Measurements from ENCODE around the gene ATL3. TPM values are rescaled to one million over a fixed set of nuclear protein-coding genes. Genes with fewer than 3 reads are reported as not detected.

ATL3 gene
- total RNA-seq, 2 experiments from 2014 or later = 23.2 to 37.9 TPM

DNA sequence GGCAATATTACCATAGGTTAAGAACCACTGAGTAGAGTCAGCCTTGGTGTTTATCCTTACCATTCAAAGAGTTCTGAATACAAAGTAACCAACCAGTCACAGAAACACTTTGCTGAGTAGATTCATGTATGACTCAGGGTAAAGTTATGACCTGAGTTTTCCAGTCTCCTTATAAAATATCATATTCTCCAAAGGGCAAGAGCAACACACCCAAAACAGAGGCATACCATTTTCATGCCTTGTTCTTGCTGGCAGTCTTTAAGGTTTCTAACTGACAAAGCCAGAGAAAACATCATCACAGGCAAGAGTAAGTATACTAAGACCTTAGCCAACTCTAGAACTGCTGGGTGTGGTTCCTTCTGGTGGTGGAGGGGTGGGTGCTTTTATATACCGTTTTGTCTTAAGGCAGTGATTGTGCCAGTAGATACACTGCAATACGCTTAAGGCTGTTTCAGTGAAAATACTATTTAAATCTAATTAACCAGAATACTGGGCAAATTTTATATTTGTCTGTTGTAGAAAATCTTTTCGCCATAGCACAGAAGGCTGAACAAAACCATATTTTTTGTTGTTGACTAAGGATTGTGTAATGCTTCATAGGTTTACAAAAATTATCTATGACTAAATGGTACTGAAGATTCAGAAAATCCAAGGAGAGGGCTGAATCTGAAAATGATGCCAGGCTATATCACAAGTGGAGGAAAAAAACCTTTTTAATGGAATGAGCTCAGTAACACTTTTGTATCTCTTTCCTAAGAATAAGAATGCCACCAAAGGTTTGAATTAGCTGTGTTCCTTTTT is 3.0 kb downstream of the ATL3 start:
- Histone ChIP-seq H3K4me3 (ENCODE audit: low read depth, low read length, poor library complexity, severe bottlenecking) (no peak overlapping the region), H3K79me2 (ENCODE audit: insufficient read depth, low read depth, low read length) (peaks cover 80% of the 10 kb centered on the region), H2AFZ (ENCODE audit: low read length) (no peak overlapping the region), H3K27ac (ENCODE audit: low read depth, low read length, poor library complexity, severe bottlenecking) (no peak overlapping the region), H3K36me3 (ENCODE audit: insufficient read depth, low read length) (peaks cover 28% of the 10 kb centered on the region), H3K9me3 (ENCODE audit: low read length) (no peaks in the 10 kb centered on the region), H3K4me2 (ENCODE audit: low read length) (peak overlapping the region; percentile 25; the same call in 1 of the 2 replicates), H3K4me1 (ENCODE audit: insufficient read depth, low read length, poor library complexity, severe bottlenecking) (peaks cover 27% of the 10 kb centered on the region), H4K20me1 (ENCODE audit: insufficient read depth, low read length) (peaks cover 11% of the 10 kb centered on the region; the same call in 1 of the 2 replicates), H3K9me2 (ENCODE audit: insufficient read depth, low read length) (no peaks in the 10 kb centered on the region)
- ChIA-PET CTCF (ENCODE audit: unreplicated experiment) (no interaction called here), POLR2A (interaction anchor here (0.6 to 1.2 kb wide), 6 partner anchors 13 to 268 kb away, joined by 3 to 8 read pairs (median 5); no protein-coding TSS in a partner anchor)
- DNase-seq (ENCODE audit: low spot score) = no peak
- BruUV-seq (replicated peaks) = TSS peak; percentile 17
- TF ChIP-seq EZH2phosphoT487 (IDR thresholded peaks at IDR 0.05; ENCODE audit: borderline replicate concordance, low read depth, low read length) = no peak
- TF ChIP-seq, protein P1, sequence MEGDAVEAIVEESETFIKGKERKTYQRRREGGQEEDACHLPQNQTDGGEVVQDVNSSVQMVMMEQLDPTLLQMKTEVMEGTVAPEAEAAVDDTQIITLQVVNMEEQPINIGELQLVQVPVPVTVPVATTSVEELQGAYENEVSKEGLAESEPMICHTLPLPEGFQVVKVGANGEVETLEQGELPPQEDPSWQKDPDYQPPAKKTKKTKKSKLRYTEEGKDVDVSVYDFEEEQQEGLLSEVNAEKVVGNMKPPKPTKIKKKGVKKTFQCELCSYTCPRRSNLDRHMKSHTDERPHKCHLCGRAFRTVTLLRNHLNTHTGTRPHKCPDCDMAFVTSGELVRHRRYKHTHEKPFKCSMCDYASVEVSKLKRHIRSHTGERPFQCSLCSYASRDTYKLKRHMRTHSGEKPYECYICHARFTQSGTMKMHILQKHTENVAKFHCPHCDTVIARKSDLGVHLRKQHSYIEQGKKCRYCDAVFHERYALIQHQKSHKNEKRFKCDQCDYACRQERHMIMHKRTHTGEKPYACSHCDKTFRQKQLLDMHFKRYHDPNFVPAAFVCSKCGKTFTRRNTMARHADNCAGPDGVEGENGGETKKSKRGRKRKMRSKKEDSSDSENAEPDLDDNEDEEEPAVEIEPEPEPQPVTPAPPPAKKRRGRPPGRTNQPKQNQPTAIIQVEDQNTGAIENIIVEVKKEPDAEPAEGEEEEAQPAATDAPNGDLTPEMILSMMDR (conservative IDR thresholded peaks at IDR 0.05; ENCODE audit: low read length) = no peak
- intact Hi-C loops (cut with micrococcal nuclease; ENCODE audit: unreplicated experiment) = no loop called here

DNA sequence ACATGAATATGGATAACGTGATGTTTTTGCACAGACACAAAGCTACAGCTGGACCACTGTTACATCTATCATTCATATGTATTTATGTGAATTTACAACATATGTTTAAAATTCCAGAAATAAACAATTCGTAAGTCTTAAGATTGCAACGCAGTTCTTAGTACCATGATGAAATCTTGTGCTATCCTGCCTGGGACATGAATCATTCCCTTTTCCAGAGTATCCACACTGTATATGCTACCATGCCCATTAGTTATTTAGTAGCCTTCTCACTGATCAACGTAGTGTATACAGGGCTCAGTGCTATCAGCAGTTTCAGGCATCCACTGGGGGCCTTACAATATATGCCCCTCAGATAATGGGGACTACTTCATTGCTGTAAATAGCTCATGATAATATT is 4.3 kb downstream of the ATL3 start:
- Histone ChIP-seq H3K79me2 (ENCODE audit: insufficient read depth, low read depth, low read length) (peaks cover 93% of the 10 kb centered on the region), H3K4me3 (ENCODE audit: low read depth, low read length, poor library complexity, severe bottlenecking) (no peak overlapping the region), H3K4me1 (ENCODE audit: insufficient read depth, low read length, poor library complexity, severe bottlenecking) (peaks cover 23% of the 10 kb centered on the region), H3K36me3 (ENCODE audit: insufficient read depth, low read length) (peaks cover 28% of the 10 kb centered on the region), H3K4me2 (ENCODE audit: low read length) (no peak overlapping the region), H2AFZ (ENCODE audit: low read length) (no peak overlapping the region), H3K9me3 (ENCODE audit: low read length) (no peaks in the 10 kb centered on the region), H3K9me2 (ENCODE audit: insufficient read depth, low read length) (no peaks in the 10 kb centered on the region), H3K27ac (ENCODE audit: low read depth, low read length, poor library complexity, severe bottlenecking) (no peak overlapping the region), H4K20me1 (ENCODE audit: insufficient read depth, low read length) (peaks cover 11% of the 10 kb centered on the region; the same call in 1 of the 2 replicates)
- CTCF ChIA-PET (ENCODE audit: unreplicated experiment) = no interaction called here
- intact Hi-C loops (cut with micrococcal nuclease; ENCODE audit: unreplicated experiment) = no loop called here
- no peak for TF ChIP-seq EZH2phosphoT487 (IDR thresholded peaks at IDR 0.05; ENCODE audit: borderline replicate concordance, low read depth, low read length)
- TF ChIP-seq, protein P1 (conservative IDR thresholded peaks at IDR 0.05; ENCODE audit: low read length) = no peak
- DNase-seq (ENCODE audit: low spot score) = no peak
- no TSS peak for BruUV-seq (replicated peaks)
- POLR2A ChIA-PET = interaction anchor here (0.7 kb wide), 1 partner anchor 10 kb away, joined by 3 read pairs; no protein-coding TSS in a partner anchor

DNA sequence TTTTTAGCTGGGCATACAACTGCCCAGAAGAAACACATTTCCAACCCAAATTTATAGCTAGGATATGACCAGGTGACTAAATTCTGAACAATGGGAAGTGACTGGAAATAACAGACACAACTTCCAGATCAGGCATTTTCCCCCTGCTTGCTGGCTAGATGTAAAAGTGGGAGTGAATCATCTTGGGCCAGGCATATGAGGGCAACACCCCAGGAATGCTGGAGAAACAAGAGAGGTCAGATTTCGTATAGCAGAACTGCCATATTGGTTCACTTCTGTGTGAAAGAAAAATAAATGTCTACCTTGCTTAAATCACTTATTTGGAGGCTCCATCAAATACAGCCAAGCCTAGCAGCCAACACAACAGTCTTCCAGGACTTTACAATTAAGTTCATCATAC is 7.4 kb downstream of the ATL3 start:
- BruUV-seq (replicated peaks) = no TSS peak
- H3K4me1 ChIP-seq (ENCODE audit: insufficient read depth, low read length, poor library complexity, severe bottlenecking) = peaks cover 5% of the 10 kb centered on the region
- no peak overlapping the region for H2AFZ ChIP-seq (ENCODE audit: low read length)
- H3K27ac ChIP-seq (ENCODE audit: low read depth, low read length, poor library complexity, severe bottlenecking) = no peak overlapping the region
- H3K9me2 ChIP-seq (ENCODE audit: insufficient read depth, low read length) = no peaks in the 10 kb centered on the region
- H3K36me3 ChIP-seq (ENCODE audit: insufficient read depth, low read length) = peaks cover 30% of the 10 kb centered on the region
- no peak for TF ChIP-seq EZH2phosphoT487 (IDR thresholded peaks at IDR 0.05; ENCODE audit: borderline replicate concordance, low read depth, low read length)
- TF ChIP-seq, protein P1 (conservative IDR thresholded peaks at IDR 0.05; ENCODE audit: low read length) = no peak
- no peak overlapping the region for H3K4me2 ChIP-seq (ENCODE audit: low read length)
- peaks cover 98% of the 10 kb centered on the region for H3K79me2 ChIP-seq (ENCODE audit: insufficient read depth, low read depth, low read length)
- intact Hi-C loops (cut with micrococcal nuclease; ENCODE audit: unreplicated experiment) = no loop called here
- peaks cover 11% of the 10 kb centered on the region; the same call in 1 of the 2 replicates for H4K20me1 ChIP-seq (ENCODE audit: insufficient read depth, low read length)
- no peaks in the 10 kb centered on the region for H3K9me3 ChIP-seq (ENCODE audit: low read length)
- ChIA-PET CTCF (ENCODE audit: unreplicated experiment) (no interaction called here), POLR2A (interaction anchor here (1.5 kb wide), 1 partner anchor 9 kb away, joined by 3 read pairs; no protein-coding TSS in a partner anchor)
- no peak overlapping the region for H3K4me3 ChIP-seq (ENCODE audit: low read depth, low read length, poor library complexity, severe bottlenecking)
- DNase-seq (ENCODE audit: low spot score) = no peak
